Measurements from ENCODE around the gene CDC42BPA.

DNA sequence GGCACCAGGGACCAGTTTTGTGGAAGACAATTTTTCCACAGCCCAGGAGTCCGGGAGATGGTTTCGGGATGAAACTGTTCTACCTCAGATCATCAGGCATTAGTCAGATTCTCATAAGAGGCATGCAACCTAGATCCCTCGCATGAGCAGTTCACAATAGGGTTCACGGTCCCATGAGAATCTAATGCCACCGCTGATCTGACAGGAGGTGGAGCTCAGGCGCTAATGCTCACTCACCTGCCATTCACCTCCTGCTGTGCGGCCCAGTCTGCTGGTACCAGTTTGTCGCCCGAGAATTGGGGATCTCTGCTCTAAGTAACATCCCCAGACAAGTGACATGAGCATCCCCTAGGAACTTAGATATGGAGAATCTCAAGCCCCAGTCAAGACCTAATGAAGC lies 197.5 kb downstream of the CDC42BPA start:
- TF ChIP-seq, protein P1, sequence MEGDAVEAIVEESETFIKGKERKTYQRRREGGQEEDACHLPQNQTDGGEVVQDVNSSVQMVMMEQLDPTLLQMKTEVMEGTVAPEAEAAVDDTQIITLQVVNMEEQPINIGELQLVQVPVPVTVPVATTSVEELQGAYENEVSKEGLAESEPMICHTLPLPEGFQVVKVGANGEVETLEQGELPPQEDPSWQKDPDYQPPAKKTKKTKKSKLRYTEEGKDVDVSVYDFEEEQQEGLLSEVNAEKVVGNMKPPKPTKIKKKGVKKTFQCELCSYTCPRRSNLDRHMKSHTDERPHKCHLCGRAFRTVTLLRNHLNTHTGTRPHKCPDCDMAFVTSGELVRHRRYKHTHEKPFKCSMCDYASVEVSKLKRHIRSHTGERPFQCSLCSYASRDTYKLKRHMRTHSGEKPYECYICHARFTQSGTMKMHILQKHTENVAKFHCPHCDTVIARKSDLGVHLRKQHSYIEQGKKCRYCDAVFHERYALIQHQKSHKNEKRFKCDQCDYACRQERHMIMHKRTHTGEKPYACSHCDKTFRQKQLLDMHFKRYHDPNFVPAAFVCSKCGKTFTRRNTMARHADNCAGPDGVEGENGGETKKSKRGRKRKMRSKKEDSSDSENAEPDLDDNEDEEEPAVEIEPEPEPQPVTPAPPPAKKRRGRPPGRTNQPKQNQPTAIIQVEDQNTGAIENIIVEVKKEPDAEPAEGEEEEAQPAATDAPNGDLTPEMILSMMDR (IDR thresholded peaks at IDR 0.05) = no peak
- TF ChIP-seq POLR2A (IDR thresholded peaks at IDR 0.05) = no peak
